ENCODE measurements around the gene CBLC. TPM values are rescaled to one million over a fixed set of nuclear protein-coding genes. Genes with fewer than 3 reads are reported as not detected.

CBLC gene
- total RNA-seq, 1 experiment from 2014 or later = 15.9 TPM

GRCh38 chr19:44767295-44768180, 10.2 kb upstream of the CBLC start:
- H3K27me3 ChIP-seq (ENCODE audit: insufficient read depth, low read length) = no peaks in the 10 kb centered on the region; the same call in 1 of the 2 replicates
- no peak overlapping the region for H2BK12ac ChIP-seq (ENCODE audit: insufficient read length, low read depth, low read length)
- no peak overlapping the region for H3K4me2 ChIP-seq (ENCODE audit: insufficient read depth, insufficient read length, low read length)
- H4K8ac ChIP-seq (replicated peaks; ENCODE audit: insufficient read length, low read depth, low read length) = no peak overlapping the region
- no peak overlapping the region for H3K9ac ChIP-seq (ENCODE audit: extremely low read depth, insufficient read length, low read length)
- Mint-ChIP-seq H3K36me3 (ENCODE audit: insufficient read depth in 1 of 3, low read depth in 3 of 3) (peaks cover 2 to 5% (median 3%) of the 10 kb centered on the region in 3 experiments; a peak in 3 of 7 replicates), H3K27me3 (ENCODE audit: low read depth) (peaks cover 44% of the 10 kb centered on the region), H3K9me3 (peaks cover 9 to 11% of the 10 kb centered on the region in 2 experiments), H3K4me1 (peaks cover 3% of the 10 kb centered on the region in 2 experiments), H3K4me3 (no peak overlapping the region), H3K27ac (no peak overlapping the region; a peak in 1 of 7 replicates)
- TF ChIP-seq CTCF (conservative IDR thresholded peaks at IDR 0.05) = no peak
- no peak overlapping the region for H2BK5ac ChIP-seq (ENCODE audit: insufficient read length, low read length)
- no CpG with 5 or more reads among the region's 11 CpGs for WGBS (ENCODE audit: extremely low coverage, insufficient read length, low lambda C conversion rate)
- H4K5ac ChIP-seq (ENCODE audit: insufficient read length, low read depth, low read length) = no peak overlapping the region
- no peak overlapping the region for H2BK120ac ChIP-seq (ENCODE audit: low read depth, low read length, poor library complexity, severe bottlenecking)
- no peaks in the 10 kb centered on the region for H3K79me2 ChIP-seq (ENCODE audit: insufficient read depth, low read length)
- no peak for DNase-seq
- H3K4me1 ChIP-seq (ENCODE audit: insufficient read depth, low read length) = no peaks in the 10 kb centered on the region
- no peaks in the 10 kb centered on the region for H3K79me1 ChIP-seq (ENCODE audit: insufficient read depth, low read depth, low read length, poor library complexity, severe bottlenecking)
- H2BK20ac ChIP-seq (ENCODE audit: low read depth, low read length, poor library complexity, severe bottlenecking) = no peak overlapping the region
- H3K27ac ChIP-seq (ENCODE audit: insufficient read length, low read depth, low read length) = no peak overlapping the region
- H3K9me3 ChIP-seq (ENCODE audit: control insufficient read depth, low read depth, low read length) = no peaks in the 10 kb centered on the region
- no peak overlapping the region for H3K14ac ChIP-seq (ENCODE audit: insufficient read depth, low read length)
- H3K23me2 ChIP-seq (ENCODE audit: insufficient read length, low read depth, low read length, poor library complexity, severe bottlenecking) = no peaks in the 10 kb centered on the region
- H3K23ac ChIP-seq (ENCODE audit: insufficient read length, low read depth, low read length) = no peak overlapping the region
- no peak overlapping the region for H3K4ac ChIP-seq (ENCODE audit: low read depth, low read length)
- no peak overlapping the region for H3K56ac ChIP-seq (ENCODE audit: insufficient read length, low read depth, low read length)
- no peak overlapping the region for H2AK5ac ChIP-seq (ENCODE audit: insufficient read length, low read length)
- no peak overlapping the region for H4K91ac ChIP-seq (ENCODE audit: insufficient read length, low read depth, low read length)
- no peak overlapping the region for H3K18ac ChIP-seq (ENCODE audit: insufficient read length, low read depth, low read length)
- H4K20me1 ChIP-seq (ENCODE audit: control insufficient read depth, insufficient read depth, insufficient read length) = no peaks in the 10 kb centered on the region
- H2AFZ ChIP-seq (ENCODE audit: low read length) = no peak overlapping the region
- no peak overlapping the region for H2BK15ac ChIP-seq (ENCODE audit: low read depth, low read length)
- H3T11ph ChIP-seq (ENCODE audit: low read length) = no peak overlapping the region
